PC-9 (cell line): ENCODE data around the gene EPSTI1. TPM values are rescaled to one million over a fixed set of nuclear protein-coding genes. Genes with fewer than 3 reads are reported as not detected.

Source experiments
- BruUV-seq: library from RNA; stranded (reverse); fragments of 400-500 nt; replicated peaks from 2 replicates; lab custom pipeline; 2021; lab: Mats Ljungman, UMichigan
- CTCF ChIA-PET: fragments of 300-600 bp; sonication (Branson Sonifier 250); formaldehyde crosslinking; loops from one replicate; lab custom pipeline; 2022; ENCODE audit warnings: antibody characterized with exemption; lab: Charles Lee
- POLR2A ChIA-PET: fragments of 300-600 bp; sonication (Branson Sonifier 250); formaldehyde crosslinking; loops from one replicate; lab custom pipeline; 2022; ENCODE audit warnings: antibody characterized with exemption; ENCODE audit not compliant: unreplicated experiment; lab: Charles Lee
- DNase-seq, 2 experiments: peaks; one replicate each; pipeline versions ENCODE4 v3.0.0 to v3.0.0-alpha.2; 2015 to 2022; ENCODE audit warnings: mixed read lengths in 1 of 2
- H2AFZ ChIP-seq: fragments of 200-600 bp; sonication (generic); 2 replicates; pipeline ENCODE4 v1.8.1; 2017; ENCODE audit warnings: antibody characterized with exemption
- H3F3A ChIP-seq: fragments of 200-600 bp; sonication (generic); 2 replicates; pipeline ENCODE4 v1.8.1; 2017; ENCODE audit warnings: antibody characterized with exemption, mild to moderate bottlenecking, low read depth; ENCODE audit not compliant: insufficient read depth
- H3K27ac ChIP-seq: fragments of 200-600 bp; sonication (generic); 2 replicates; pipeline ENCODE4 v1.6.1; 2016; ENCODE audit warnings: mixed run types
- H3K27me3 ChIP-seq: fragments of 200-600 bp; sonication (generic); 2 replicates; pipeline ENCODE4 v1.6.1; 2016; ENCODE audit warnings: low read depth, mixed run types; ENCODE audit not compliant: insufficient read depth
- H3K36me3 ChIP-seq: fragments of 200-600 bp; sonication (generic); 2 replicates; pipeline ENCODE4 v1.6.1; 2016; ENCODE audit warnings: low read depth, mixed run types
- H3K4me1 ChIP-seq: fragments of 200-600 bp; sonication (generic); replicated peaks from 2 replicates; pipeline ENCODE4 v1.6.1; 2016; ENCODE audit warnings: mixed run types; ENCODE audit not compliant: insufficient read depth
- H3K4me2 ChIP-seq: fragments of 200-600 bp; sonication (generic); 2 replicates; pipeline ENCODE4 v1.6.1; 2017; ENCODE audit warnings: mixed run types
- H3K4me3 ChIP-seq: fragments of 200-600 bp; sonication (generic); 2 replicates; pipeline ENCODE4 v1.6.1; 2016; ENCODE audit warnings: mixed run types
- H3K79me2 ChIP-seq: fragments of 200-600 bp; sonication (generic); 2 replicates; pipeline ENCODE4 v1.6.1; 2017; ENCODE audit warnings: low read depth, mixed run types
- H3K9me2 ChIP-seq: fragments of 200-600 bp; sonication (generic); 2 replicates; pipeline ENCODE4 v1.8.1; 2017; ENCODE audit warnings: mild to moderate bottlenecking; ENCODE audit not compliant: insufficient read depth
- H3K9me3 ChIP-seq: fragments of 200-600 bp; sonication (generic); 2 replicates; pipeline ENCODE4 v1.8.1; 2016; ENCODE audit warnings: low read depth; ENCODE audit not compliant: insufficient read depth
- H4K20me1 ChIP-seq: fragments of 200-600 bp; sonication (generic); 2 replicates; pipeline ENCODE4 v1.8.1; 2017; ENCODE audit not compliant: insufficient read depth
- CTCF ChIP-seq: fragments of 200-600 bp; sonication (generic); conservative IDR thresholded peaks from 2 replicates; pipeline ENCODE4 v1.6.1; 2017; ENCODE audit warnings: mixed run types, antibody characterized with exemption, mild to moderate bottlenecking, moderate library complexity
- EZH2 ChIP-seq: fragments of 200-600 bp; sonication (generic); IDR thresholded peaks from 2 replicates; pipeline ENCODE4 v1.8.0; 2017; ENCODE audit warnings: antibody characterized with exemption, low read depth
- intact Hi-C: fragments of 100-400 bp; cut with micrococcal nuclease; formaldehyde crosslinking; loops from one replicate; pipeline ENCODE4 v1.10.0; 2022; ENCODE audit not compliant: unreplicated experiment
- total RNA-seq: library from RNA; stranded (reverse); gene quantifications from 2 replicates; pipeline ENCODE4 v1.2.3, GENCODE V29; 2021

EPSTI1 gene
- total RNA-seq, 1 experiment from 2014 or later: 3.4 TPM

GRCh38 chr13:43023289-43023963, 31.4 kb upstream of the EPSTI1 start, which contains the start of gene DNAJC15:
DNAJC15 (plus strand) TSS chr13:43023586; CDS start chr13:43023627, 41 bp downstream.
- Histone ChIP-seq H3K4me2 (peak within 1 kb of the TSS; percentile 87), H3K4me3 (peak within 1 kb of the TSS; percentile 92), H3F3A (0 out of 2 replicates have a peak, but pooled peaks cover 5% of the 10 kb centered on the region), H3K9me2 (no peaks in the 10 kb centered on the region), H3K27ac (peak within 1 kb of the TSS; percentile 72), H2AFZ (peak within 1 kb of the TSS; percentile 98), H3K36me3 (no peaks in the 10 kb centered on the region; the same call in 1 of the 2 replicates), H4K20me1 (no peaks in the 10 kb centered on the region), H3K27me3 (no peaks in the 10 kb centered on the region), H3K4me1 (0 out of 2 replicates have a peak, but pooled peaks cover 4% of the 10 kb centered on the region), H3K79me2 (peaks cover 35% of the 10 kb centered on the region), H3K9me3 (no peaks in the 10 kb centered on the region)
- ChIA-PET POLR2A (no interaction called here), CTCF (interaction anchor here (0.6 kb wide), 1 partner anchor 117 kb away, joined by 8 read pairs; no protein-coding TSS in a partner anchor)
- BruUV-seq: no TSS peak
- intact Hi-C loops: no loop called here
- no peak for TF ChIP-seq EZH2
- TF ChIP-seq CTCF: no peak; the same call in 1 of the 2 replicates
- DNase-seq: peak; percentile 62

GRCh38 chr13:43022934-43023288, 30.9 kb upstream of the EPSTI1 start:
- peak overlapping the region; percentile 98 for H2AFZ ChIP-seq
- TF ChIP-seq EZH2 (no peak), CTCF (no peak)

GRCh38 chr13:43021926-43022670, 30.1 kb upstream of the EPSTI1 start:
- no peak for TF ChIP-seq EZH2
- H3K9me3 ChIP-seq: no peaks in the 10 kb centered on the region
- no peak overlapping the region for H3K4me3 ChIP-seq
- CTCF ChIA-PET: no interaction called here
- DNase-seq: no peak
- H2AFZ ChIP-seq: no peak overlapping the region
- POLR2A ChIA-PET: no interaction called here
- 0 out of 2 replicates have a peak, but pooled peaks cover 4% of the 10 kb centered on the region for H3K4me1 ChIP-seq
- H3K4me2 ChIP-seq: no peak overlapping the region
- no TSS peak for BruUV-seq
- H4K20me1 ChIP-seq: no peaks in the 10 kb centered on the region
- H3K27me3 ChIP-seq: no peaks in the 10 kb centered on the region
- peaks cover 28% of the 10 kb centered on the region for H3K79me2 ChIP-seq
- H3K36me3 ChIP-seq: no peaks in the 10 kb centered on the region
- no peak overlapping the region for H3K27ac ChIP-seq
- no peaks in the 10 kb centered on the region for H3K9me2 ChIP-seq
- intact Hi-C loops: no loop called here
- H3F3A ChIP-seq: 0 out of 2 replicates have a peak, but pooled peaks cover 5% of the 10 kb centered on the region

More at GRCh38 chr13:43022934-43023288, 30.9 kb upstream of the EPSTI1 start:
- intact Hi-C loops: no loop called here
- H3K27me3 ChIP-seq: no peaks in the 10 kb centered on the region
- H4K20me1 ChIP-seq: no peaks in the 10 kb centered on the region
- peak overlapping the region; percentile 87 for H3K4me2 ChIP-seq
- H3K9me3 ChIP-seq: no peaks in the 10 kb centered on the region
- POLR2A ChIA-PET: no interaction called here
- H3F3A ChIP-seq: 0 out of 2 replicates have a peak, but pooled peaks cover 5% of the 10 kb centered on the region
- 0 out of 2 replicates have a peak, but pooled peaks cover 4% of the 10 kb centered on the region for H3K4me1 ChIP-seq
- H3K4me3 ChIP-seq: peak overlapping the region; percentile 92
- CTCF ChIA-PET: no interaction called here
- H3K79me2 ChIP-seq: peaks cover 32% of the 10 kb centered on the region
- DNase-seq: no peak
- no peaks in the 10 kb centered on the region for H3K9me2 ChIP-seq
- H3K27ac ChIP-seq: 0 out of 2 replicates have a peak overlapping the region, but pooled peaks have one; percentile 72
- no peaks in the 10 kb centered on the region for H3K36me3 ChIP-seq
- no TSS peak for BruUV-seq
